Cerebellar cortex (tissue), 1 donor: ENCODE results near the gene ACOXL.
"Not testable (repeated sequence)": the region's sequence is repeated elsewhere in the genome, so short reads cannot be mapped to it uniquely, and the experiment has no call there.

Experiments
- DNase-seq: peaks from one replicate; pipeline ENCODE4 v3.0.0-alpha.2; 2015; ENCODE audit warnings: low spot score

The ACOXL gene

GRCh38 chr2:111041398-111042202 lies 309.2 kb downstream of the ACOXL start:
- no peak for DNase-seq

- no peak for DNase-seq
Observed at GRCh38 chr2:111042261-111042660, 309.9 kb downstream of the ACOXL start.

GRCh38 chr2:111042772-111043771 lies 310.7 kb downstream of the ACOXL start:
- no peak for DNase-seq

GRCh38 chr2:111044066-111044465 lies 311.7 kb downstream of the ACOXL start:
- no peak for DNase-seq

GRCh38 chr2:111045236-111045635 lies 312.9 kb downstream of the ACOXL start:
- DNase-seq = not testable (repeated sequence)

- DNase-seq = no peak
Observed at GRCh38 chr2:111045771-111046444, 313.5 kb downstream of the ACOXL start.

GRCh38 chr2:111046670-111047069 lies 314.3 kb downstream of the ACOXL start:
- no peak for DNase-seq

GRCh38 chr2:111048856-111049768 lies 316.7 kb downstream of the ACOXL start:
- DNase-seq = no peak

- DNase-seq = no peak
Observed at GRCh38 chr2:111049792-111050640, 317.6 kb downstream of the ACOXL start.

GRCh38 chr2:111050701-111051376 lies 318.5 kb downstream of the ACOXL start:
- no peak for DNase-seq

- no peak for DNase-seq
Observed at GRCh38 chr2:111052621-111053020, 320.2 kb downstream of the ACOXL start.

- DNase-seq = no peak
Observed at GRCh38 chr2:111053266-111053665, 320.9 kb downstream of the ACOXL start.

GRCh38 chr2:111053825-111054515 lies 321.6 kb downstream of the ACOXL start:
- no peak for DNase-seq

- no peak for DNase-seq
Observed at GRCh38 chr2:111054791-111055691, 322.7 kb downstream of the ACOXL start.

- no peak for DNase-seq
Observed at GRCh38 chr2:111055735-111056134, 323.4 kb downstream of the ACOXL start.

GRCh38 chr2:111057045-111057444 lies 324.7 kb downstream of the ACOXL start:
- no peak for DNase-seq

GRCh38 chr2:111057721-111058120 lies 325.3 kb downstream of the ACOXL start:
- no peak for DNase-seq

GRCh38 chr2:111058264-111058663 lies 325.9 kb downstream of the ACOXL start:
- no peak for DNase-seq
